GM12878 (cell line): ENCODE results near the gene INHBE. TPM values are rescaled to one million over a fixed set of nuclear protein-coding genes. Genes with fewer than 3 reads are reported as not detected.

Experiments
- EGR1 ChIP-seq, 2 experiments: IDR thresholded peaks; 1 replicate in 1 of 2; 2 replicates in 1 of 2; pipeline ENCODE4 v1.6.1; 2011 to 2012; ENCODE audit warnings: low read depth in 2 of 2, low read length in 2 of 2, borderline replicate concordance in 1 of 2, mild to moderate bottlenecking in 1 of 2, moderate library complexity in 1 of 2
- KAT2A ChIP-seq: conservative IDR thresholded peaks from 2 replicates; pipeline ENCODE4 v1.6.1; 2011; ENCODE audit warnings: low read depth, low read length; ENCODE audit not compliant: control insufficient read depth
- SMAD1 ChIP-seq: fragments of 450-650 bp; IDR thresholded peaks from 2 replicates; pipeline ENCODE4 v1.6.1; 2018; ENCODE audit warnings: mild to moderate bottlenecking, low read depth; ENCODE audit not compliant: partially characterized antibody
- ZZZ3 ChIP-seq: IDR thresholded peaks from 2 replicates; pipeline ENCODE4 v1.6.1; 2011; ENCODE audit warnings: low read depth; ENCODE audit not compliant: control insufficient read depth, insufficient read length
- polyA plus RNA-seq, 11 experiments: library from polyadenylated mRNA; depleted of rRNA in 4 of 11; unstranded in 6 of 11; stranded (reverse) in 5 of 11; fragments of >200 nt; fragmentation: Nextera tagmentation in 4 of 11; fragmentation: Illumina TruSeq in 1 of 11; extraction: Ambion mirVana in 4 of 11; extraction: Trizol in 1 of 11; gene quantifications; 1 replicate in 1 of 11; 2 replicates in 10 of 11; pipeline versions ENCODE4 v1.2.1 to v1.2.3, GENCODE V29; 2011 to 2016; ENCODE audit warnings: inconsistent platforms in 2 of 11, missing spikeins in 2 of 11, low read depth in 1 of 11
- total RNA-seq, 4 experiments: library from RNA; depleted of rRNA in 3 of 4; stranded (reverse); fragments of >200 nt in 3 of 4; fragmentation: Illumina TruSeq in 1 of 4; extraction: Trizol in 1 of 4; gene quantifications; 2 replicates each; pipeline versions ENCODE4 v1.2.1 to v1.2.3, GENCODE V29; 2013 to 2021
- TF ChIP-seq, protein P1 (sequence below): fragments of 450-650 bp; IDR thresholded peaks from 2 replicates; pipeline ENCODE4 v1.6.1; 2016; ENCODE audit warnings: mild to moderate bottlenecking, moderate library complexity, borderline replicate concordance
- TF ChIP-seq, protein P2 (sequence below): fragments of 150-350 bp; IDR thresholded peaks from 2 replicates; pipeline ENCODE4 v1.6.1; 2014; ENCODE audit warnings: mild to moderate bottlenecking, low read depth, low read length

Gene INHBE
- total and polyA plus RNA-seq, 10 of the 15 experiments (the other 5 are each of a cell fraction or from before 2014, with no cell fraction given) = 0.09 to 2.5 (median 0.37) TPM

DNA sequence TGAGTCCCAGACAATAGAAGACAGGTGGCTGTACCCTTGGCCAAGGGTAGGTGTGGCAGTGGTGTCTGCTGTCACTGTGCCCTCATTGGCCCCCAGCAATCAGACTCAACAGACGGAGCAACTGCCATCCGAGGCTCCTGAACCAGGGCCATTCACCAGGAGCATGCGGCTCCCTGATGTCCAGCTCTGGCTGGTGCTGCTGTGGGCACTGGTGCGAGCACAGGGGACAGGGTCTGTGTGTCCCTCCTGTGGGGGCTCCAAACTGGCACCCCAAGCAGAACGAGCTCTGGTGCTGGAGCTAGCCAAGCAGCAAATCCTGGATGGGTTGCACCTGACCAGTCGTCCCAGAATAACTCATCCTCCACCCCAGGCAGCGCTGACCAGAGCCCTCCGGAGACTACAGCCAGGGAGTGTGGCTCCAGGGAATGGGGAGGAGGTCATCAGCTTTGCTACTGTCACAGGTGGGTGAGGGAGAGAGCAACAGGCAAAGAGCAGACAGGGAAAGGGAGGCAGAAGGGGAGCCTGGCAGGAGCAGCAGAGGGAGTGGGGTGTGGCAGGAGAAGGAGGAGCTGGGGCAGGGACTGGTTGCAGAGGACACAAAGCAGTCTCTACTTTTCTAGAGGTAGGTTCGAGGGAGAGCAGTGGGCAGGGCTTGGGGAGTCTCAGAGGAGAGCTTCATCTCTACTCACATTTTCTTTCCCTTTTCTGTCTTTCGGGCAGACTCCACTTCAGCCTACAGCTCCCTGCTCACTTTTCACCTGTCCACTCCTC lies 452 bp downstream of the INHBE start (continued):
- TF ChIP-seq, protein P1, sequence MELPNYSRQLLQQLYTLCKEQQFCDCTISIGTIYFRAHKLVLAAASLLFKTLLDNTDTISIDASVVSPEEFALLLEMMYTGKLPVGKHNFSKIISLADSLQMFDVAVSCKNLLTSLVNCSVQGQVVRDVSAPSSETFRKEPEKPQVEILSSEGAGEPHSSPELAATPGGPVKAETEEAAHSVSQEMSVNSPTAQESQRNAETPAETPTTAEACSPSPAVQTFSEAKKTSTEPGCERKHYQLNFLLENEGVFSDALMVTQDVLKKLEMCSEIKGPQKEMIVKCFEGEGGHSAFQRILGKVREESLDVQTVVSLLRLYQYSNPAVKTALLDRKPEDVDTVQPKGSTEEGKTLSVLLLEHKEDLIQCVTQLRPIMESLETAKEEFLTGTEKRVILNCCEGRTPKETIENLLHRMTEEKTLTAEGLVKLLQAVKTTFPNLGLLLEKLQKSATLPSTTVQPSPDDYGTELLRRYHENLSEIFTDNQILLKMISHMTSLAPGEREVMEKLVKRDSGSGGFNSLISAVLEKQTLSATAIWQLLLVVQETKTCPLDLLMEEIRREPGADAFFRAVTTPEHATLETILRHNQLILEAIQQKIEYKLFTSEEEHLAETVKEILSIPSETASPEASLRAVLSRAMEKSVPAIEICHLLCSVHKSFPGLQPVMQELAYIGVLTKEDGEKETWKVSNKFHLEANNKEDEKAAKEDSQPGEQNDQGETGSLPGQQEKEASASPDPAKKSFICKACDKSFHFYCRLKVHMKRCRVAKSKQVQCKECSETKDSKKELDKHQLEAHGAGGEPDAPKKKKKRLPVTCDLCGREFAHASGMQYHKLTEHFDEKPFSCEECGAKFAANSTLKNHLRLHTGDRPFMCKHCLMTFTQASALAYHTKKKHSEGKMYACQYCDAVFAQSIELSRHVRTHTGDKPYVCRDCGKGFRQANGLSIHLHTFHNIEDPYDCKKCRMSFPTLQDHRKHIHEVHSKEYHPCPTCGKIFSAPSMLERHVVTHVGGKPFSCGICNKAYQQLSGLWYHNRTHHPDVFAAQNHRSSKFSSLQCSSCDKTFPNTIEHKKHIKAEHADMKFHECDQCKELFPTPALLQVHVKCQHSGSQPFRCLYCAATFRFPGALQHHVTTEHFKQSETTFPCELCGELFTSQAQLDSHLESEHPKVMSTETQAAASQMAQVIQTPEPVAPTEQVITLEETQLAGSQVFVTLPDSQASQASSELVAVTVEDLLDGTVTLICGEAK = no peak
- TF ChIP-seq ZZZ3 = no peak
- TF ChIP-seq KAT2A = no peak
- no peak for TF ChIP-seq SMAD1
- no peak for TF ChIP-seq EGR1 (IDR thresholded peaks at IDR 0.05; ENCODE audit: borderline replicate concordance in 1 of 2, low read depth in 2 of 2, low read length in 2 of 2)
- TF ChIP-seq, protein P2, sequence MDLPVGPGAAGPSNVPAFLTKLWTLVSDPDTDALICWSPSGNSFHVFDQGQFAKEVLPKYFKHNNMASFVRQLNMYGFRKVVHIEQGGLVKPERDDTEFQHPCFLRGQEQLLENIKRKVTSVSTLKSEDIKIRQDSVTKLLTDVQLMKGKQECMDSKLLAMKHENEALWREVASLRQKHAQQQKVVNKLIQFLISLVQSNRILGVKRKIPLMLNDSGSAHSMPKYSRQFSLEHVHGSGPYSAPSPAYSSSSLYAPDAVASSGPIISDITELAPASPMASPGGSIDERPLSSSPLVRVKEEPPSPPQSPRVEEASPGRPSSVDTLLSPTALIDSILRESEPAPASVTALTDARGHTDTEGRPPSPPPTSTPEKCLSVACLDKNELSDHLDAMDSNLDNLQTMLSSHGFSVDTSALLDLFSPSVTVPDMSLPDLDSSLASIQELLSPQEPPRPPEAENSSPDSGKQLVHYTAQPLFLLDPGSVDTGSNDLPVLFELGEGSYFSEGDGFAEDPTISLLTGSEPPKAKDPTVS = no peak
